Uterus (tissue), 4 donors: ENCODE results near the gene ALDH1A3. TPM values are rescaled to one million over a fixed set of nuclear protein-coding genes. Genes with fewer than 3 reads are reported as not detected.

Source experiments
- DNase-seq, 2 donors: peaks; one replicate each; pipeline ENCODE4 v3.0.0-alpha.2; 2019 to 2020
- H3K27ac ChIP-seq, 2 donors: fragments of 200-600 bp; sonication (generic); 1 replicate in 1 of 2; 2 replicates in 1 of 2; pipeline ENCODE4 v1.5.1; 2016 to 2018
- H3K27me3 ChIP-seq, 2 donors: fragments of 200-600 bp; sonication (generic); one replicate each; pipeline ENCODE4 v1.5.1; 2018 to 2019; ENCODE audit warnings: control low read depth in 1 of 2
- H3K36me3 ChIP-seq, 2 donors: fragments of 200-600 bp; sonication (generic); one replicate each; pipeline ENCODE4 v1.5.1; 2019; ENCODE audit warnings: control low read depth in 1 of 2
- H3K4me1 ChIP-seq, 2 donors: fragments of 200-600 bp; sonication (generic); one replicate each; pipeline ENCODE4 v1.5.1; 2018 to 2019; ENCODE audit warnings: control low read depth in 1 of 2
- H3K4me3 ChIP-seq, 2 donors: fragments of 200-600 bp; sonication (generic); 1 replicate in 1 of 2; 2 replicates in 1 of 2; pipeline ENCODE4 v1.5.1; 2018 to 2019; ENCODE audit warnings: mild to moderate bottlenecking in 1 of 2
- H3K9me3 ChIP-seq, 2 donors: fragments of 200-600 bp; sonication (generic); one replicate each; pipeline ENCODE4 v1.5.1; 2019; ENCODE audit warnings: control low read depth in 1 of 2
- CTCF ChIP-seq, 4 experiments: fragments of 200-600 bp in 2 of 4; fragments of 450-650 bp in 2 of 4; sonication (generic) in 2 of 4; IDR thresholded peaks; one replicate each; pipeline ENCODE4 v1.5.1; 2016 to 2019; ENCODE audit warnings: antibody characterized with exemption in 4 of 4, mild to moderate bottlenecking in 2 of 4, moderate library complexity in 1 of 4
- POLR2A ChIP-seq, 2 donors: fragments of 450-650 bp; IDR thresholded peaks; one replicate each; pipeline ENCODE4 v1.6.1; 2016; ENCODE audit warnings: antibody characterized with exemption in 2 of 2, mild to moderate bottlenecking in 1 of 2, moderate library complexity in 1 of 2
- intact Hi-C: fragments of 100-400 bp; cut with DNase I; formaldehyde crosslinking; loops from one replicate; pipeline ENCODE4 v1.15.1; 2023; ENCODE audit warnings: low total_unique reads
- total RNA-seq, 4 donors: library from RNA; depleted of rRNA in 3 of 4; stranded (reverse); fragments of >200 nt in 3 of 4; gene quantifications; one replicate each; pipeline versions ENCODE4 v1.1.0 to v1.2.4, GENCODE V29; 2014 to 2023
- donor health status: DM: yes; HTN: yes; CAD: no.

ALDH1A3 gene
- total RNA-seq, 4 donors from 2014 or later = 15.6 to 55.2 (median 26.4) TPM

GRCh38 chr15:100866386-100867330 is 13.0 kb upstream of the ALDH1A3 start:
- Histone ChIP-seq H3K27ac (no peak overlapping the region), H3K36me3 (no peaks in the 10 kb centered on the region), H3K4me1 (no peaks in the 10 kb centered on the region), H3K9me3 (no peaks in the 10 kb centered on the region), H3K4me3 (no peak overlapping the region), H3K27me3 (no peaks in the 10 kb centered on the region)
- intact Hi-C loops = loop anchor here (5.0 kb wide), 1 partner anchor 239 kb away; no protein-coding TSS in a partner anchor
- no peak for DNase-seq
- no peak for TF ChIP-seq CTCF (IDR thresholded peaks at IDR 0.05)
- no peak for TF ChIP-seq POLR2A (IDR thresholded peaks at IDR 0.05)

GRCh38 chr15:100867433-100867832 is 12.2 kb upstream of the ALDH1A3 start:
- DNase-seq = no peak
- intact Hi-C loops = loop anchor here (5.0 kb wide), 1 partner anchor 240 kb away; no protein-coding TSS in a partner anchor
- H3K4me3 ChIP-seq = no peak overlapping the region
- no peak for TF ChIP-seq CTCF (IDR thresholded peaks at IDR 0.05)
- no peak for TF ChIP-seq POLR2A (IDR thresholded peaks at IDR 0.05)
- H3K4me1 ChIP-seq = no peaks in the 10 kb centered on the region
- H3K27ac ChIP-seq = no peak overlapping the region
- no peaks in the 10 kb centered on the region for H3K9me3 ChIP-seq
- no peaks in the 10 kb centered on the region for H3K36me3 ChIP-seq
- no peaks in the 10 kb centered on the region for H3K27me3 ChIP-seq

- Histone ChIP-seq H3K4me3 (no peak overlapping the region), H3K27ac (no peak overlapping the region), H3K36me3 (no peaks in the 10 kb centered on the region), H3K4me1 (no peaks in the 10 kb centered on the region), H3K9me3 (no peaks in the 10 kb centered on the region), H3K27me3 (no peaks in the 10 kb centered on the region)
- TF ChIP-seq POLR2A (IDR thresholded peaks at IDR 0.05) (no peak), CTCF (IDR thresholded peaks at IDR 0.05) (peak in 2 of 4 experiments; percentile 5 to 11)
- intact Hi-C loops = loop anchor here (5.0 kb wide), 1 partner anchor 242 kb away; no protein-coding TSS in a partner anchor
- no peak for DNase-seq
Measured at GRCh38 chr15:100869151-100869999, 10.3 kb upstream of the ALDH1A3 start.

- TF ChIP-seq POLR2A (IDR thresholded peaks at IDR 0.05) (peak in 1 of 2 donors; percentile 21), CTCF (IDR thresholded peaks at IDR 0.05) (peak; percentile 88 to 98 (median 94))
- Histone ChIP-seq H3K36me3 (no peaks in the 10 kb centered on the region), H3K27me3 (no peaks in the 10 kb centered on the region), H3K9me3 (no peaks in the 10 kb centered on the region), H3K27ac (no peak overlapping the region), H3K4me1 (no peaks in the 10 kb centered on the region), H3K4me3 (no peak overlapping the region)
- DNase-seq = peak; percentile 61 to 84
- intact Hi-C loops = loop anchor here (10.0 kb wide), 1 partner anchor 208 kb away; no protein-coding TSS in a partner anchor
Measured at GRCh38 chr15:100873029-100873677, 6.5 kb upstream of the ALDH1A3 start.
